NK-92 (cell line): ENCODE results near the gene MACROD2.

Experiments used
- DNase-seq: peaks from one replicate; lab custom pipeline; 2025; ENCODE audit not compliant: unreplicated experiment; lab: John Stamatoyannopoulos, UW

MACROD2 gene

GRCh38 chr20:15854911-15855310 is 1859.6 kb downstream of the MACROD2 start:
- DNase-seq: no peak

GRCh38 chr20:15857173-15857784 is 1862.0 kb downstream of the MACROD2 start:
- no peak for DNase-seq

GRCh38 chr20:15859061-15859460 is 1863.7 kb downstream of the MACROD2 start:
- no peak for DNase-seq

- no peak for DNase-seq
Measured at GRCh38 chr20:15860850-15861249, 1865.5 kb downstream of the MACROD2 start.

- DNase-seq: no peak
Measured at GRCh38 chr20:15862178-15862577, 1866.9 kb downstream of the MACROD2 start.

- DNase-seq: no peak
Measured at GRCh38 chr20:15863735-15864134, 1868.4 kb downstream of the MACROD2 start.

GRCh38 chr20:15865553-15865952 is 1870.2 kb downstream of the MACROD2 start:
- DNase-seq: no peak

GRCh38 chr20:15866916-15867730 is 1871.8 kb downstream of the MACROD2 start:
- DNase-seq: no peak

GRCh38 chr20:15867899-15868298 is 1872.6 kb downstream of the MACROD2 start:
- no peak for DNase-seq

GRCh38 chr20:15875446-15875845 is 1880.1 kb downstream of the MACROD2 start:
- DNase-seq: no peak

- DNase-seq: no peak
Measured at GRCh38 chr20:15882553-15882952, 1887.2 kb downstream of the MACROD2 start.

- DNase-seq: no peak
Measured at GRCh38 chr20:15886250-15886649, 1890.9 kb downstream of the MACROD2 start.

- no peak for DNase-seq
Measured at GRCh38 chr20:15887387-15887786, 1892.1 kb downstream of the MACROD2 start.

- DNase-seq: no peak
Measured at GRCh38 chr20:15889061-15889460, 1893.7 kb downstream of the MACROD2 start.

GRCh38 chr20:15889514-15890256 is 1894.4 kb downstream of the MACROD2 start:
- DNase-seq: no peak

GRCh38 chr20:15890407-15890982 is 1895.2 kb downstream of the MACROD2 start:
- no peak for DNase-seq

- DNase-seq: no peak
Measured at GRCh38 chr20:15895126-15895525, 1899.8 kb downstream of the MACROD2 start.

- no peak for DNase-seq
Measured at GRCh38 chr20:15895560-15896084, 1900.3 kb downstream of the MACROD2 start.

GRCh38 chr20:15899967-15900366 is 1904.7 kb downstream of the MACROD2 start:
- no peak for DNase-seq

- DNase-seq: no peak
Measured at GRCh38 chr20:15900443-15900842, 1905.1 kb downstream of the MACROD2 start.

GRCh38 chr20:15902493-15902892 is 1907.2 kb downstream of the MACROD2 start:
- DNase-seq: no peak
